Lower leg skin (tissue), 4 donors: ENCODE measurements around the gene MYO1C. TPM values are rescaled to one million over a fixed set of nuclear protein-coding genes. Genes with fewer than 3 reads are reported as not detected.

Experiments
- DNase-seq, 2 donors: peaks; one replicate each; pipeline ENCODE4 v3.0.0-alpha.2; 2019; ENCODE audit warnings: low spot score in 2 of 2
- H3K4me3 ChIP-seq: fragments of 200-600 bp; sonication (generic); 2 replicates; pipeline ENCODE4 v1.5.1; 2017; ENCODE audit warnings: mild to moderate bottlenecking, low read depth; ENCODE audit not compliant: poor library complexity, severe bottlenecking
- POLR2A ChIP-seq, 2 donors: fragments of 450-650 bp; IDR thresholded peaks; one replicate each; pipeline ENCODE4 v1.6.1; 2016 to 2017; ENCODE audit warnings: antibody characterized with exemption in 2 of 2, mild to moderate bottlenecking in 1 of 2, moderate library complexity in 1 of 2
- WGBS, 2 donors: methylation state at CpG; one replicate each; pipeline ENCODE4 v1.1.5; 2018; 5-methylcytosine and 5-hydroxymethylcytosine counted together
- intact Hi-C: fragments of 100-400 bp; cut with DNase I; formaldehyde crosslinking; loops from one replicate; pipeline ENCODE4 v1.15.0; 2023; ENCODE audit warnings: low total_unique reads
- total RNA-seq, 4 donors: library from RNA; depleted of rRNA; stranded (reverse); fragments of >200 nt; gene quantifications; one replicate each; pipeline ENCODE4 v1.1.0, GENCODE V29; 2016
- TF ChIP-seq, protein P1 (sequence below), 3 donors: fragments of 450-650 bp; IDR thresholded peaks; one replicate each; pipeline ENCODE4 v1.5.1; 2016; ENCODE audit warnings: antibody characterized with exemption in 3 of 3, mild to moderate bottlenecking in 3 of 3, moderate library complexity in 2 of 3

Gene MYO1C
- total RNA-seq, 4 donors from 2014 or later, result 71.3 to 101 (median 84.8) TPM

DNA sequence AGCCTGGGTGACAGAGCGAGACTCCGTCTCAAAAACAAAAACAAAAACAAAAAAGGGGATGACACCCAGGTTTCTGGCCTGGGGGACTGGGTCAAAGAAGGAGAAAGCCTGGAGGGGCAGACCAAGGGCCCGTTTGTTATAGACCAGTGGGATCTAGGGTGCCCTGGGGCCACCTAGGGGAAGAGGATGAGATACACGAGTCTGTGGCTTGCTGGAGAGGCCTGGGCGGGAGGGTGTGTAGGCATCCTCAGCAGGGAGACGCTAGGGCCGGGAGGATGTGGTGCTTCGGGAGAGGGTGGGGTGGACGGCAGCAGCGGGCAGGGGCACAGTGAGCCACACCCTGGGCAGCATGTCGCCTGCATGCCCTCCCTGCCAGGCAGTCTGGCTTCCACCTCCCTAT lies 19.3 kb downstream of the MYO1C start:
- TF ChIP-seq, protein P1, sequence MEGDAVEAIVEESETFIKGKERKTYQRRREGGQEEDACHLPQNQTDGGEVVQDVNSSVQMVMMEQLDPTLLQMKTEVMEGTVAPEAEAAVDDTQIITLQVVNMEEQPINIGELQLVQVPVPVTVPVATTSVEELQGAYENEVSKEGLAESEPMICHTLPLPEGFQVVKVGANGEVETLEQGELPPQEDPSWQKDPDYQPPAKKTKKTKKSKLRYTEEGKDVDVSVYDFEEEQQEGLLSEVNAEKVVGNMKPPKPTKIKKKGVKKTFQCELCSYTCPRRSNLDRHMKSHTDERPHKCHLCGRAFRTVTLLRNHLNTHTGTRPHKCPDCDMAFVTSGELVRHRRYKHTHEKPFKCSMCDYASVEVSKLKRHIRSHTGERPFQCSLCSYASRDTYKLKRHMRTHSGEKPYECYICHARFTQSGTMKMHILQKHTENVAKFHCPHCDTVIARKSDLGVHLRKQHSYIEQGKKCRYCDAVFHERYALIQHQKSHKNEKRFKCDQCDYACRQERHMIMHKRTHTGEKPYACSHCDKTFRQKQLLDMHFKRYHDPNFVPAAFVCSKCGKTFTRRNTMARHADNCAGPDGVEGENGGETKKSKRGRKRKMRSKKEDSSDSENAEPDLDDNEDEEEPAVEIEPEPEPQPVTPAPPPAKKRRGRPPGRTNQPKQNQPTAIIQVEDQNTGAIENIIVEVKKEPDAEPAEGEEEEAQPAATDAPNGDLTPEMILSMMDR (IDR thresholded peaks at IDR 0.05), result no peak
- TF ChIP-seq POLR2A (IDR thresholded peaks at IDR 0.05), result no peak
- WGBS, 2 donors, result 65 to 71% methylated on average over 11 of the region's 11 CpGs
- intact Hi-C loops, result no loop called here
- no peak overlapping the region for H3K4me3 ChIP-seq
- DNase-seq, result no peak

DNA sequence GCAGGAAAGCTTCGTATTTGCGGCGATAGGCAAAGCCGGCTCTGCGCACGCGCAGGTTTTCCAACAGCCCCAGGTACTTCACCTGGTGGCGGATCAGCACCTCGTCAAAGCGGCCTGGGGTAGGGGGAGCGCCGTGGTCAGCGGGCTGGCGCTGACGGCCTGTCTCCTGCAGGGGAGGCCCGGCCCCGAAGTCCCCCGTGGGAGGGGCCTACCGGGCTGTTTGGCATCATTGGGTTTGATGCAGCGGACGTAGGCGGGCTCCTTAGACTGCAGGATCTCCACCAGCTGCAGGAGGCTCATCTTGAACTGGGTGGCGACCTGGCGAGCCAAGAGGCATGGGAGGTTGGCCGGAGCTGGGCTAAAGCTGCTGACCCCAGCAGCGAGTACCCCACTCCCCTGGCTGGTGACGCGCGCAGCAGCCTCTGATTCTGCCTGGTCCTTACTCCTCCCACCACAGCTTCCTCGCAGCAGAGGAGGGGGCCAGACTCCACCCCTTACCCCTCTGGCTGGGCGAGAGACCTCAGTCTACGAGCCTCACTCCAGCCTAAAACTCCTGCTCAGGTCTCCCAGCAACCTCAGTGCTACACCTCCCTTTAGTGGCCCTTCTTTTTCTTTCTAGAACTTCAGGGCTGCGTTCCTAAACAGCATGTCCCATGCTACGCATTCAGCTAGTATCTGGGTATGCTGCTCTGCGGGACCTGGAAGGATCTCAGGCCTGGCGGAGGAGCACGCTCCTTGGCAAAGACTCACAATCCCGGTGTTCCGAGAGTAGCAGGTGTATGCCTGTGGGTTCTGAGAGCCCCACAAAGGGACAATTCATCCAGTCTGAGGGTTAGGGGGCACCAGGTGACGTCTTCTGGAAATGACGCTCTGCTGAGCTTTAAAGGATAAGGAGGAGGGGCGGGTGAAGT lies 20.3 kb downstream of the MYO1C start:
- TF ChIP-seq, protein P1 (IDR thresholded peaks at IDR 0.05), result no peak
- no peak for TF ChIP-seq POLR2A (IDR thresholded peaks at IDR 0.05)
- intact Hi-C loops, result no loop called here
- no peak for DNase-seq
- H3K4me3 ChIP-seq, result no peak overlapping the region
- 91 to 94% methylated on average over 38 to 41 of the region's 42 CpGs for WGBS, 2 donors

DNA sequence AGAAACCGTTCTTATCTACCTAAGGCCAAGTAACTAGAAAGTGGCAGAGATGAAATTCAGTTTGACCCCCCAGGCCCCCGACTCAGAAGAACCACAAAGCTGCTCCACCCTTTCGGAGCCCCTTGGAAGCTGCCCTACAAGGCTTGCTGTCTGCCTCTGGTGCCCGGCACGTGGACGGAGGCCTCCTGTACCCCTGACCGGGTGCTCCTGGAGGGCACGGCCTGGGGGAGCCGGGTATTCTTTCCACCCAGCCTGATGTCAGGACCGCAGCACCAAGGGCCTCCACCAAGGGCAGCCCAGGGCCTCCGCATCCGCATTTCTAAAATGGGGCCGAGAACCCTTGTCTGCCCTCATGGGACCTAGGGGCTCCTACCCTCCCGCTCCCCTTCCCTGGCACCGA lies 21.0 kb downstream of the MYO1C start:
- H3K4me3 ChIP-seq, result no peak overlapping the region
- intact Hi-C loops, result no loop called here
- TF ChIP-seq, protein P1 (IDR thresholded peaks at IDR 0.05), result no peak
- no peak for TF ChIP-seq POLR2A (IDR thresholded peaks at IDR 0.05)
- 95 to 96% methylated on average over 15 of the region's 15 CpGs for WGBS, 2 donors
- no peak for DNase-seq

DNA sequence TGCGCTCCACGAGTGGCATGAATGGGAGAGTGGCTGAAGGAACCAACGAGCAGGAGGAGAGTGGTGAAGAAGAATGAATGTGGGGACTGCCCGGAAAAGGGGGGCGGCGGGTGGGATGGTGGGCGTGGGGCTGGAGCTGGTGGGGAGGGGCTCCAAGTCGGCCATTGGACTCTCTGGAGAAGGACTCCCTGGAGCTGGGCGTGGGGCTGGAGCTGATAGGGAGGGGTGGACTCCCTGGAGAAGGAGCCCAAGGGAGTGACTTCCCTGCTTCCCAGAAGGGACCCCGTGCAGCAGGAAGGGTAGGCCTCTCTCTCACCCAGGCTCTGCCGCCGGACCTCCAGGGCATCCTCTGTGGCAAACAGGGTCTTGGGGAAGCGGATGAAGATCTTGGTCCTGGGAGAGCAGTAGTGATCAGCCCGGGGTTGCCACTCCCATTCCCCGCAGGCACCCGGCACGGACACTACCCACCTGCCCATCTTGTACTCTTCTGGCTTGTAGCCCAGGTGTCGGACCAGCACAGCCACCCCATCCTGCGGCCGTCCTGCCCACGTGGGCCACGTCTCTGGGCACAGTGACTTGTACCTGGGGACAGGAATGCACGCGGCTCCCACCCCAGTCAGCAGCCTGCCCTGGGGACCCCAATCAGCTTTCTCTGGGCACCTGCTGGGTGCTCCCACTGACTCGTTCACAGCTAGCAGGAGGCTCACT lies 21.6 kb downstream of the MYO1C start:
- H3K4me3 ChIP-seq, result no peak overlapping the region
- no peak for TF ChIP-seq POLR2A (IDR thresholded peaks at IDR 0.05)
- TF ChIP-seq, protein P1 (IDR thresholded peaks at IDR 0.05), result no peak
- 85 to 86% methylated on average over 18 to 25 of the region's 25 CpGs for WGBS, 2 donors
- no peak for DNase-seq
- intact Hi-C loops, result no loop called here

DNA sequence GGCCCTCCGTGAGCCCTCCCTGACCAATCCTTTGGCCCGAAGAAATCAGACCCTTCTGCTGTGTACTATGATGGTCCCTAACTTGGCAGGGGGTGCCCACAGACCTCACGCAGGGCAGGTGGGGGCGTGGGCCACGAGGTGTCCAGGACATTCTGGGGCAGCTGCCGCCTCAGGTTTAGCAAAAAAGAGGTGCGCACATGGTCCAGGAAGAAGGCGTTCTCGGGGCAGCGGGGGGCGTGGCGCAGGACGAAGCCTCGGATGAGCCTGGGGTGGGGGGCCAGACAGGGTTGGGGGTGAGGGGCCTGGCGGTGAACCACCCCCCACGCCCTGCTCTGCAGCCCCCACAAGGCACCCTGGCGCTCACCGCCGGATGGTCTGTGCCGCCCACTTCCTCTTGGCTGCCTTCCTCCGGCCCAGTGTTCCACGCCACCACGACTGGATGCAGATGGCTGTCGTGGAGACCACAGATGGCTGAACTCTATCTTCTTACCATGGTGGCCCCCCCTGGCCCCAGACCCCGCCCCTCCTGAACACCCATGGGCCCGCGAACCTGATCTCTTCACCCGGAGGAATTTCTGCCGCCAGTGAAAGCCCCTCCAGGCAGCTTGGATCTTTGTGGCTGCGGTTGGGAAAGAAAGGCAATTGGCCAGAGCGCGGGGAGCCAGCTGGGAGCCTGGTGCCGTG lies 22.3 kb downstream of the MYO1C start:
- 78 to 87% methylated on average over 33 of the region's 33 CpGs for WGBS, 2 donors
- no peak overlapping the region for H3K4me3 ChIP-seq
- no peak for DNase-seq
- intact Hi-C loops, result no loop called here
- no peak for TF ChIP-seq POLR2A (IDR thresholded peaks at IDR 0.05)
- TF ChIP-seq, protein P1 (IDR thresholded peaks at IDR 0.05), result no peak
